Dendritic cell treated with granulocyte-macrophage colony-stimulating factor and Interleukin-4, amounts not matched to agents 40 ng/mL and 50 ng/mL, for 4 days (primary cell): ENCODE data around the gene PAK3.

Source experiments
- H3K27ac Mint-ChIP-seq: one replicate; pipeline ENCODE4 v1.8.0; 2022; ENCODE audit warnings: mild to moderate bottlenecking, mixed read lengths
- H3K27me3 Mint-ChIP-seq: one replicate; pipeline ENCODE4 v1.8.0; 2022; ENCODE audit warnings: mild to moderate bottlenecking, mixed read lengths
- H3K36me3 Mint-ChIP-seq: one replicate; pipeline ENCODE4 v1.8.0; 2022; ENCODE audit warnings: low read depth, mixed read lengths
- H3K4me1 Mint-ChIP-seq: one replicate; pipeline ENCODE4 v1.8.0; 2022; ENCODE audit warnings: low read depth, mixed read lengths
- H3K4me3 Mint-ChIP-seq: one replicate; pipeline ENCODE4 v1.8.0; 2022; ENCODE audit warnings: mild to moderate bottlenecking, moderate library complexity, mixed read lengths
- H3K9me3 Mint-ChIP-seq: one replicate; pipeline ENCODE4 v1.8.0; 2022; ENCODE audit warnings: mixed read lengths
- intact Hi-C: fragments of 100-400 bp; cut with micrococcal nuclease; formaldehyde crosslinking; loops from one replicate; pipeline ENCODE4 v1.15.0; 2022

Gene PAK3

GRCh38 chrX:111167334-111167733 is 71.3 kb downstream of the PAK3 start:
- Mint-ChIP-seq H3K27me3 (no peaks in the 10 kb centered on the region), H3K4me1 (peaks cover 21% of the 10 kb centered on the region), H3K9me3 (no peaks in the 10 kb centered on the region), H3K36me3 (no peaks in the 10 kb centered on the region), H3K4me3 (no peak overlapping the region), H3K27ac (no peak overlapping the region)
- intact Hi-C loops: loop anchor here (10.0 kb wide), 1 partner anchor 77 kb away; no protein-coding TSS in a partner anchor

- Mint-ChIP-seq H3K27ac (no peak overlapping the region), H3K4me1 (peaks cover 21% of the 10 kb centered on the region), H3K27me3 (no peaks in the 10 kb centered on the region), H3K9me3 (no peaks in the 10 kb centered on the region), H3K4me3 (no peak overlapping the region), H3K36me3 (no peaks in the 10 kb centered on the region)
- intact Hi-C loops: loop anchor here (10.0 kb wide), 1 partner anchor 76 kb away; no protein-coding TSS in a partner anchor
These were observed 72.3 kb downstream of the PAK3 start for GRCh38 chrX:111168314-111168713.

DNA sequence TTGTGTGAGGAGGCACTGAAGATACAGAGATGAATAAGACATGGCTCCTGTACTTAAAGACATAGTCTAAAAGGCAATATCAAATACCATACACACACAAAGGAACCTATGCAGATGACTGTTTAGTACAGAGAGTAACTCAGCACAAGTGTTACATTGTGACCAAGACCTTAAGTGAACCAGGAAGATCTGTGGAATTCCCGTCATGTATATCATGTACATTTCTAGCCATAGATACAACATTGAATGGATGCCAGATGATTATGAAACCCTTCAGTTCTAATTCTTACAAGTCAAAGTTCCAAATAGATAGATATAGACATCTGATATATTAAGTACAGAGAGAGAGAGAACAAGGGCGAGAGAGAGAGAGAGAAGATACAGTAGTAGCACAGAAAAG is 73.2 kb downstream of the PAK3 start:
- H3K9me3 Mint-ChIP-seq: no peaks in the 10 kb centered on the region
- no peaks in the 10 kb centered on the region for H3K36me3 Mint-ChIP-seq
- intact Hi-C loops: loop anchor here (10.0 kb wide), 1 partner anchor 76 kb away; no protein-coding TSS in a partner anchor
- no peaks in the 10 kb centered on the region for H3K27me3 Mint-ChIP-seq
- H3K4me3 Mint-ChIP-seq: no peak overlapping the region
- H3K4me1 Mint-ChIP-seq: peaks cover 21% of the 10 kb centered on the region
- no peak overlapping the region for H3K27ac Mint-ChIP-seq

- Mint-ChIP-seq H3K9me3 (no peaks in the 10 kb centered on the region), H3K4me3 (no peak overlapping the region), H3K27me3 (no peaks in the 10 kb centered on the region), H3K36me3 (no peaks in the 10 kb centered on the region), H3K27ac (no peak overlapping the region), H3K4me1 (peaks cover 21% of the 10 kb centered on the region)
- intact Hi-C loops: no loop called here
These were observed 74.0 kb downstream of the PAK3 start for GRCh38 chrX:111170017-111170416.

DNA sequence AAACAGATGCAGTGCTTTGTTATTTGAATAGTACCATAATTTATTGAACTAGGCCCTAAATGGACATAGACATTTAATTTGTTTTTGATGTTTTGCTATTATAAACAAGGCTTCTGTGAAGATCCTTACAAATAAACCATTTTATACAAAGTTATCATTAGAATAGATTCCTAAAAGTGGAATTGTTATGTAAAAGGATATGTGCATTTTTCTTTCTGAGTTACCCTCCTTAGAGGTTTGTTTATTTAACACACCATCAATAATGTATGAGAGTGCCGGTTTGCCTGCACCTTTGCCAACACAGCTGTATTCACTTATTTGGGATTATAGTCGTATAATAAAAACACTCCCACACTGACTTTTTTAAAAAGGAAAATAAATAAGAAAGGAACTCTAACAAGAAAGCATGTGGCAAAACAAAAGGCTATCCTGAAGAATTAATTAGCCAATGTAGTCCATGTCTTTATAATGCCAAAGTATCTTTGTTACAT is 84.8 kb downstream of the PAK3 start:
- no peaks in the 10 kb centered on the region for H3K36me3 Mint-ChIP-seq
- intact Hi-C loops: no loop called here
- no peak overlapping the region for H3K27ac Mint-ChIP-seq
- no peaks in the 10 kb centered on the region for H3K27me3 Mint-ChIP-seq
- H3K4me3 Mint-ChIP-seq: no peak overlapping the region
- H3K4me1 Mint-ChIP-seq: no peaks in the 10 kb centered on the region
- no peaks in the 10 kb centered on the region for H3K9me3 Mint-ChIP-seq

GRCh38 chrX:111181951-111182350 is 86.0 kb downstream of the PAK3 start:
- intact Hi-C loops: no loop called here
- H3K27ac Mint-ChIP-seq: no peak overlapping the region
- no peaks in the 10 kb centered on the region for H3K9me3 Mint-ChIP-seq
- no peaks in the 10 kb centered on the region for H3K36me3 Mint-ChIP-seq
- no peak overlapping the region for H3K4me3 Mint-ChIP-seq
- no peaks in the 10 kb centered on the region for H3K27me3 Mint-ChIP-seq
- H3K4me1 Mint-ChIP-seq: no peaks in the 10 kb centered on the region

- intact Hi-C loops: no loop called here
- H3K27me3 Mint-ChIP-seq: no peaks in the 10 kb centered on the region
- H3K9me3 Mint-ChIP-seq: no peaks in the 10 kb centered on the region
- no peak overlapping the region for H3K4me3 Mint-ChIP-seq
- no peaks in the 10 kb centered on the region for H3K36me3 Mint-ChIP-seq
- no peak overlapping the region for H3K27ac Mint-ChIP-seq
- H3K4me1 Mint-ChIP-seq: no peaks in the 10 kb centered on the region
These were observed 87.0 kb downstream of the PAK3 start for GRCh38 chrX:111182997-111183396.

DNA sequence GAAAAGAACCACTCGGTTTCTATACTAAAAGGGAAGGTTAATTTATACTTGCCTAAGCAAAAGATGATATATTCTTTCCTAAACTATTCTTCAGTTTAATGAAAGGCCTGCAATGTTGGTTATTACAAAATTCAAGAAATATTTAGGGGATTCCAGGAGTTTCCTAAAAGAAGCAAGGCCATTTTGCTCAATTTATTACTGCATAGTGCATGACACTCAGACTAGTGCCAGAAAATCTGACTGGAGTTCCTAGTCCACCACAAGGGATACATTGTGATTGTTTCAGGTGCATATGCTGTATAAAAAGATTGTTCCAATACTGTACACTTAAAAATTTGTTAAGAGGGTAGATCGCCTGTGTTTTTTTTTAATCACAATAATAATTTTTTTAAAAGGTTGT is 95.6 kb downstream of the PAK3 start:
- H3K4me1 Mint-ChIP-seq: no peaks in the 10 kb centered on the region
- no peaks in the 10 kb centered on the region for H3K27me3 Mint-ChIP-seq
- H3K9me3 Mint-ChIP-seq: no peaks in the 10 kb centered on the region
- intact Hi-C loops: no loop called here
- H3K4me3 Mint-ChIP-seq: no peak overlapping the region
- no peaks in the 10 kb centered on the region for H3K36me3 Mint-ChIP-seq
- no peak overlapping the region for H3K27ac Mint-ChIP-seq

- Mint-ChIP-seq H3K4me1 (no peaks in the 10 kb centered on the region), H3K27me3 (no peaks in the 10 kb centered on the region), H3K27ac (no peak overlapping the region), H3K4me3 (no peak overlapping the region), H3K36me3 (no peaks in the 10 kb centered on the region), H3K9me3 (no peaks in the 10 kb centered on the region)
- intact Hi-C loops: no loop called here
These were observed 103.5 kb downstream of the PAK3 start for GRCh38 chrX:111199505-111199904.

- H3K36me3 Mint-ChIP-seq: no peaks in the 10 kb centered on the region
- intact Hi-C loops: no loop called here
- H3K4me1 Mint-ChIP-seq: no peaks in the 10 kb centered on the region
- no peaks in the 10 kb centered on the region for H3K27me3 Mint-ChIP-seq
- no peak overlapping the region for H3K27ac Mint-ChIP-seq
- H3K4me3 Mint-ChIP-seq: no peak overlapping the region
- H3K9me3 Mint-ChIP-seq: no peaks in the 10 kb centered on the region
These were observed 104.3 kb downstream of the PAK3 start for GRCh38 chrX:111200327-111200726.

- H3K27ac Mint-ChIP-seq: no peak overlapping the region
- H3K27me3 Mint-ChIP-seq: no peaks in the 10 kb centered on the region
- no peaks in the 10 kb centered on the region for H3K36me3 Mint-ChIP-seq
- intact Hi-C loops: no loop called here
- H3K9me3 Mint-ChIP-seq: no peaks in the 10 kb centered on the region
- no peaks in the 10 kb centered on the region for H3K4me1 Mint-ChIP-seq
- H3K4me3 Mint-ChIP-seq: no peak overlapping the region
These were observed 111.9 kb downstream of the PAK3 start for GRCh38 chrX:111207851-111208250.

GRCh38 chrX:111216293-111216801 is 120.4 kb downstream of the PAK3 start:
- Mint-ChIP-seq H3K36me3 (no peaks in the 10 kb centered on the region), H3K9me3 (no peaks in the 10 kb centered on the region), H3K4me3 (no peak overlapping the region), H3K27ac (no peak overlapping the region), H3K27me3 (peaks cover 3% of the 10 kb centered on the region), H3K4me1 (peaks cover 10% of the 10 kb centered on the region)
- intact Hi-C loops: no loop called here

GRCh38 chrX:111244235-111244750 is 148.3 kb downstream of the PAK3 start:
- H3K27ac Mint-ChIP-seq: no peak overlapping the region
- no peaks in the 10 kb centered on the region for H3K27me3 Mint-ChIP-seq
- H3K4me1 Mint-ChIP-seq: no peaks in the 10 kb centered on the region
- intact Hi-C loops: loop anchor here (5.0 to 10.0 kb wide), 3 partner anchors 79 to 252 kb away; partner anchors contain the start of gene PAK3
- no peak overlapping the region for H3K4me3 Mint-ChIP-seq
- H3K9me3 Mint-ChIP-seq: no peaks in the 10 kb centered on the region
- H3K36me3 Mint-ChIP-seq: no peaks in the 10 kb centered on the region

DNA sequence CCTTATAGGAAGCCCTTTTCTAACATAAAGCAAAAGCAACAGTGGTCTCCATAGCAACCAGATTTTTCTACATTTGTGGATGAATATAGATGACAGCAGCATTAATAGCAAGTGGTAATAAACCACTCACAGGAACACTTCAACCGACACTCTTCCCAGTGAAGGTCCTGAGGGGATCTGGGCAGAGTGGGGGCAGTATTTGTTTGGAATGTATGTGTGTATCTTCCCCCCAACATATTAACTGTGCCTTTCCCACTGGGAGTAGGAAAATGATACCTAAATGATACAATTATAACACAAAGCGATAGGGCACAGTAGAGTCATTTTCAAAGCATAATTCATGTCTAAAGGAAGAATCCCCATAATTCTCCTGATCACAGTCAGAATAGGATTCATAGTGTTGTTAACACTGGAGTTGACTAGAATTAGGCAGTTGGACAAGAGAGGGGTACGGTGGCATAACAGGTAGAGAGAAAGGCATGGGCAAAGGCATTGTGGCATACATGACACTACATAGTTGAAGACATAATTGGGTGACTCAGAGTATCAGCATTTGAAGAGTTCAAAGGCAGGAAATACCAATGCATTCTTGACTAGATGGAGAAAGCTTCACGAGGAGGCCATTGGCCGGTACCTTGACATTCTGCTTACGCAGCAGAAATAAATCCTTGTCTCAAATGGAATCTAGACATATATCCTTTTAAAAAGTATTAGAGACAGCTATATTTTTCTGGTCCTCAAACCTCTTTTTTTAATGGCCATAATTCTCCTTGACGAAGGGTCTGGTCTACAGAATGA is 159.1 kb downstream of the PAK3 start:
- intact Hi-C loops: no loop called here
- Mint-ChIP-seq H3K27me3 (no peaks in the 10 kb centered on the region), H3K27ac (no peak overlapping the region), H3K4me1 (no peaks in the 10 kb centered on the region), H3K9me3 (no peaks in the 10 kb centered on the region), H3K4me3 (no peak overlapping the region), H3K36me3 (no peaks in the 10 kb centered on the region)
